OCI-LY7 (cell line): ENCODE measurements around the gene NOX3. TPM values are rescaled to one million over a fixed set of nuclear protein-coding genes. Genes with fewer than 3 reads are reported as not detected.
"Not testable (repeated sequence)": the region's sequence is repeated elsewhere in the genome, so short reads cannot be mapped to it uniquely, and the experiment has no call there.

Experiments
- BruUV-seq: library from RNA; stranded (reverse); fragments of 400-500 nt; replicated peaks from 2 replicates; lab custom pipeline; 2021; lab: Mats Ljungman, UMichigan
- CTCF ChIA-PET: fragments of 300-600 bp; sonication (Branson Sonifier 250); formaldehyde crosslinking; loops from one replicate; lab custom pipeline; 2022; ENCODE audit warnings: antibody characterized with exemption; ENCODE audit not compliant: unreplicated experiment; lab: Charles Lee
- POLR2A ChIA-PET: fragments of 300-600 bp; sonication (Branson Sonifier 250); formaldehyde crosslinking; loops from one replicate; lab custom pipeline; 2022; ENCODE audit warnings: antibody characterized with exemption; lab: Charles Lee
- DNase-seq: peaks from one replicate; pipeline ENCODE4 v3.0.0-alpha.2; 2015; ENCODE audit warnings: low spot score
- H2AFZ ChIP-seq: fragments of 200-600 bp; sonication (generic), shearing (Covaris generic); 2 replicates; pipeline ENCODE4 v1.6.1; 2014; ENCODE audit warnings: mild to moderate bottlenecking, antibody characterized with exemption, low read length, moderate library complexity
- H3K27ac ChIP-seq: fragments of 200-600 bp; sonication (generic); 2 replicates; pipeline ENCODE4 v1.5.1; 2014; ENCODE audit warnings: mixed run types, low read depth, mild to moderate bottlenecking, moderate library complexity, low read length, inconsistent platforms; ENCODE audit not compliant: poor library complexity, severe bottlenecking
- H3K36me3 ChIP-seq: fragments of 200-600 bp; sonication (generic); 2 replicates; pipeline ENCODE4 v1.6.1; 2014; ENCODE audit warnings: mild to moderate bottlenecking, antibody characterized with exemption, low read length, moderate library complexity, mixed read lengths; ENCODE audit not compliant: insufficient read depth
- H3K4me1 ChIP-seq: fragments of 200-600 bp; sonication (generic); 2 replicates; pipeline ENCODE4 v1.5.1; 2014; ENCODE audit warnings: mild to moderate bottlenecking, low read length; ENCODE audit not compliant: insufficient read depth, poor library complexity, severe bottlenecking
- H3K4me2 ChIP-seq: fragments of 200-600 bp; sonication (generic); 2 replicates; pipeline ENCODE4 v1.6.1; 2014; ENCODE audit warnings: mild to moderate bottlenecking, low read length
- H3K4me3 ChIP-seq: fragments of 200-600 bp; sonication (generic); 2 replicates; pipeline ENCODE4 v1.5.1; 2014; ENCODE audit warnings: mild to moderate bottlenecking, low read depth, low read length; ENCODE audit not compliant: poor library complexity, severe bottlenecking
- H3K79me2 ChIP-seq: fragments of 200-600 bp; sonication (generic); 2 replicates; pipeline ENCODE4 v1.6.1; 2016; ENCODE audit warnings: low read depth, mild to moderate bottlenecking, low read length, moderate library complexity, mixed read lengths; ENCODE audit not compliant: insufficient read depth
- H3K9me2 ChIP-seq: fragments of 200-600 bp; sonication (generic); 2 replicates; pipeline ENCODE4 v1.6.1; 2016; ENCODE audit warnings: mild to moderate bottlenecking, low read length, mixed read lengths; ENCODE audit not compliant: insufficient read depth
- H3K9me3 ChIP-seq: fragments of 200-600 bp; sonication (generic); 2 replicates; pipeline ENCODE4 v1.6.1; 2014; ENCODE audit warnings: mild to moderate bottlenecking, mixed run types, low read length, mixed read lengths
- H4K20me1 ChIP-seq: fragments of 200-600 bp; sonication (generic); 2 replicates; pipeline ENCODE4 v1.6.1; 2014; ENCODE audit warnings: mild to moderate bottlenecking, antibody characterized with exemption, low read length, moderate library complexity, mixed read lengths; ENCODE audit not compliant: insufficient read depth
- CTCF ChIP-seq: fragments of 200-600 bp; sonication (generic); conservative IDR thresholded peaks from 2 replicates; pipeline ENCODE4 v1.5.1; 2014; ENCODE audit warnings: mild to moderate bottlenecking, antibody characterized with exemption, low read length, moderate library complexity, mixed read lengths
- EZH2phosphoT487 ChIP-seq: fragments of 200-600 bp; sonication (generic); IDR thresholded peaks from 2 replicates; pipeline ENCODE4 v1.6.1; 2018; ENCODE audit warnings: low read depth, borderline replicate concordance, mild to moderate bottlenecking, mixed run types, antibody characterized with exemption, low read length, moderate library complexity, mixed read lengths
- intact Hi-C: fragments of 100-400 bp; cut with micrococcal nuclease; formaldehyde crosslinking; loops from one replicate; pipeline ENCODE4 v1.10.0; 2022; ENCODE audit not compliant: unreplicated experiment
- total RNA-seq, 2 experiments: library from RNA; depleted of rRNA in 1 of 2; stranded (reverse); fragments of >200 nt in 1 of 2; shearing (Covaris generic) in 1 of 2; gene quantifications; 2 replicates each; pipeline ENCODE4 v1.2.3, GENCODE V29; 2014 to 2022

Gene NOX3
- total RNA-seq, 2 experiments from 2014 or later: 0.22 TPM; not detected in 1

- Histone ChIP-seq H3K27ac (no peak overlapping the region), H3K9me3 (peaks cover 5% of the 10 kb centered on the region; the same call in 1 of the 2 replicates), H4K20me1 (no peaks in the 10 kb centered on the region), H3K4me2 (no peak overlapping the region), H3K4me1 (no peaks in the 10 kb centered on the region), H2AFZ (no peak overlapping the region), H3K4me3 (no peak overlapping the region), H3K9me2 (no peaks in the 10 kb centered on the region), H3K36me3 (no peaks in the 10 kb centered on the region), H3K79me2 (no peaks in the 10 kb centered on the region)
- ChIA-PET POLR2A (interaction anchor here (0.7 kb wide), 1 partner anchor 157 kb away, joined by 6 read pairs; no protein-coding TSS in a partner anchor), CTCF (no interaction called here)
- no peak for DNase-seq
- no TSS peak for BruUV-seq
- no peak for TF ChIP-seq CTCF
- no peak for TF ChIP-seq EZH2phosphoT487
- intact Hi-C loops: no loop called here
Measured at GRCh38 chr6:155472886-155473285, 17.2 kb upstream of the NOX3 start.

- H3K79me2 ChIP-seq, H3K9me2 ChIP-seq, H3K27ac ChIP-seq, H4K20me1 ChIP-seq, H2AFZ ChIP-seq, intact Hi-C loops, BruUV-seq, H3K4me2 ChIP-seq, H3K4me3 ChIP-seq, H3K4me1 ChIP-seq, DNase-seq, H3K36me3 ChIP-seq, H3K9me3 ChIP-seq: not testable (repeated sequence)
- ChIA-PET POLR2A (interaction anchor here (0.6 to 1.1 kb wide), 7 partner anchors 12 to 836 kb away, joined by 3 to 6 read pairs (median 3); partner anchors contain the start of gene NOX3), CTCF (interaction anchor here (0.9 kb wide), 1 partner anchor 28 kb away, joined by 3 read pairs; no protein-coding TSS in a partner anchor)
Measured at GRCh38 chr6:155470979-155471616, 15.5 kb upstream of the NOX3 start.

GRCh38 chr6:155468543-155468942, 12.9 kb upstream of the NOX3 start:
- POLR2A ChIA-PET, H3K36me3 ChIP-seq, H2AFZ ChIP-seq, H3K9me3 ChIP-seq, H3K4me3 ChIP-seq, H3K27ac ChIP-seq, H3K4me2 ChIP-seq, H4K20me1 ChIP-seq, H3K79me2 ChIP-seq, H3K9me2 ChIP-seq, BruUV-seq, H3K4me1 ChIP-seq, intact Hi-C loops, CTCF ChIA-PET, DNase-seq: not testable (repeated sequence)
